Measurements from ENCODE around the gene CHP2.

DNA sequence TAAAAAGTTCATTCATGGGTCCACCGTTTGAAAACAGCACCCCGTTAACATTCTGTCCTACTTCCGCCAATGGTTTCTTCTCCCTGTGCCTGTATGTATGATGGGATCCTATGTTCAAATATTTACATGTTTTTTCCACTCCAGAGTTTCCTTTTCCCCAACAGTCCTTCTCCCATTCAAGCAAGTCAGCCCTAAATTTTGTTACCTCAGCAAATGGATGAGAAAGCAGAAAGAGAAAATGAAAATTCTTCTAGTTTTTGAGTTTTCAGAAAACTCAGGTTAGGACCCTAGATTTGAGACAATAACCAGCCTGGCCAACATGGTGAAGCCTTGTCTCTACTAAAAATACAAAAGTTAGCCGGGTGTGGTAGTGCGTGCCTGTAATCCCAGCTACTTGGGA lies 38.3 kb upstream of the CHP2 start:
- TF ChIP-seq CTCF (IDR thresholded peaks at IDR 0.05; ENCODE audit: extremely low read depth in 1 of 2, insufficient read depth in 1 of 2, low read depth in 1 of 2, low read length in 2 of 2) (no peak), POLR2A (IDR thresholded peaks at IDR 0.05; ENCODE audit: low read depth, low read length) (no peak), EZH2 (IDR thresholded peaks at IDR 0.05; ENCODE audit: borderline replicate concordance, low read depth, low read length, severe bottlenecking) (no peak), MAX (IDR thresholded peaks at IDR 0.05; ENCODE audit: insufficient read depth, insufficient read length) (no peak), POLR2AphosphoS5 (IDR thresholded peaks at IDR 0.05; ENCODE audit: insufficient read depth, low read depth, low read length) (no peak), MYC (IDR thresholded peaks at IDR 0.05; ENCODE audit: low read depth, low read length) (no peak)

Data from endothelial cell of umbilical vein (primary cell).